Retinal pigment epithelial cell (primary cell): Measurements from ENCODE around the gene ARF6.
"Not testable (repeated sequence)": the region's sequence is repeated elsewhere in the genome, so short reads cannot be mapped to it uniquely, and the experiment has no call there.

Experiments
- DNase-seq: peaks from one replicate; pipeline ENCODE4 v3.0.0-alpha.2; 2010; ENCODE audit warnings: low read depth
- H3K4me3 ChIP-seq: 2 replicates; pipeline ENCODE4 v1.5.1; 2011; ENCODE audit warnings: mild to moderate bottlenecking, low read length, control low read depth, moderate library complexity
- CTCF ChIP-seq: conservative IDR thresholded peaks from 2 replicates; pipeline ENCODE4 v1.5.1; 2011; ENCODE audit warnings: low read depth, low read length, control low read depth, inconsistent platforms

ARF6 gene

DNA sequence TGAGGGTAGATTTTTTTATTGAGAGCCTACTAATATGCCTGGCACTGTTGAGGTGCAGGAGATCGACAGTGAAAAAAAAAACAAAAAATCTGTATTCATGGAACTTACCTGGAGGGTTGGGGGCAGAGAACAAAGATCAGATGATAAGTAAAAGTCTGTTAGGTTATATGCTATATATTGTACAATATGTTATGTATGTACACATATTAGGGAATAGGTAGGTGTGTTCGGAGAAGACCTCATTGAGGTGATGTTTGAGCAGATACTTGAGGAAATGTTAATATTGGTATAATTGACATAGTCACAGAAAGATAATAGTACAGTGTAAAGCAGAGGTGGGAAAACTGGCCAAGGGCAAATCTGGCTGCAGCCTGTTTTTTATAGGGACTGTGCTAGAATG lies 5.6 kb downstream of the ARF6 start:
- TF ChIP-seq CTCF, result no peak
- DNase-seq, result no peak
- H3K4me3 ChIP-seq, result no peak overlapping the region

DNA sequence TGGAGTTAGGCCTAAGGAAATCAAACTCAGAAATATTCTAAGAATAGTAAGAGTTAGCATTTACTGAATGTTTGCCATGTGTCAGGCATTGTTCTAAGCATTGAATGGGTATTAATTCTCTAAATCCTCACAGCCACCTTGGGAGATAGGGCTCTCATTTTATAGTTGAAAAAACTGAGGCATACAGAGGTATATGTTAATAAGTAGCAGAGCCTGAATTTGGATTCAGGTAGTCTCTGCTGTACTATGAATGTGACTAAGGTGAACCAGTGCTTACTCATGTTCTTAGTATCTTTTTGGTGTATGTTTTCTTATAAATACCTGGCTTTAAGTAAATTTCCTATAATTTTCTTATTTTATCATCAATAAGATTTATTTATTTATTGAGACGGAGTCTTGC lies 8.1 kb downstream of the ARF6 start:
- H3K4me3 ChIP-seq, result no peak overlapping the region
- no peak for TF ChIP-seq CTCF
- DNase-seq, result no peak

GRCh38 chr14:49902679-49903246 lies 9.9 kb downstream of the ARF6 start:
- not testable (repeated sequence) for H3K4me3 ChIP-seq, DNase-seq

GRCh38 chr14:49904270-49904669 lies 11.4 kb downstream of the ARF6 start:
- H3K4me3 ChIP-seq, result no peak overlapping the region
- TF ChIP-seq CTCF, result no peak
- no peak for DNase-seq

DNA sequence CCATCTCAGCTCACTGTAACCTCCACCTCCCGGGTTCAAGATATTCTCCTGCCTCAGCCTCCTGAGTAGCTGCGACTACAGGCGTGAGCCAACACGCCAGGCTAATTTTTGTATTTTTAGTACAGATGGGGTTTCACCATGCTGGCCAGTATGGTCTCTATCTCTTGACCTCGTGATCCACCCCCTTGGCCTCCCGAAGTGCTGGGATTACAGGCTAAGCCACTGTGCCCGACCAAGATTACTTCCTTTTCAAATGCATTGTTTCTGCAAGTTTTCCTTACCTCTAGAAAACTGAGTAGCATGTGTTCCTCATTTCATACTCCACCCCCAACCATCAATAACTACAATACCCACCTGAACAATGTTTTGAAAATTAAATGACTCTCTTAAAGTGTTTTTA lies 13.1 kb downstream of the ARF6 start:
- DNase-seq, result no peak
- no peak for TF ChIP-seq CTCF
- no peak overlapping the region for H3K4me3 ChIP-seq

DNA sequence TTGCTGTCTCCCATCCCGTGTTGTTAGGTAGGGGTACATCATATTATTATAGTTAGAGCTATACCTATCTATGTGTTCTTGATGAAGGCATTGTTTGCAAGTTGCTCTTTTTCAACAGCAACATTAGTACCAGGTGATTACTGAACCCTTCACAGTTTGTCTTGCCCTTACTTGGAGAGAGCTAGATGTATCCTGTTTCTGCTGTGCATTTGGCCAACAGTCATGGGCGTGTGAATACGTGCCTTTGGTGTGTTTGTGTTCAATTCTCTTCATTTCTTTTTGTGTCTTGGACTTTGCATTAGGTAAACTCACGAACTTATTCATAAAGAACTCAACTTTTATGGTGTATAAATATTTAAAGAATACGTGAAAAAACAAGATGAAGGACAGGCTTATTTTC lies 14.3 kb downstream of the ARF6 start:
- H3K4me3 ChIP-seq, result no peak overlapping the region
- TF ChIP-seq CTCF, result no peak
- no peak for DNase-seq

DNA sequence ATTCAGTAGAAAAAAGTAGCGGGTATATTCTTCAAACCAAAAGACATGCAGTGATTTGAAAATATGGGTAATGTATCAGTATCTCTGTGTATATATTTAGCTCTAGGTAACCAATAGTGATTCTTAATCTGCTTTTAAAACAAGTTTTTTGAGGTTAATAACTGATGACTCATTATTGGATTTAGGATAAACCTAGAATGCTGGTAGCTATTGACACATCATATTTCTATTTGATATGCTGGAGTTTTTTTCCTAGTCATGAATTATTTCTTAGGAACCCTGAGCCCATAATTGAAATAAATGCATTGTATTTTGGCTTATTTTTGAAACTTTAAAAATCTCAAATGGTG lies 15.5 kb downstream of the ARF6 start:
- no peak overlapping the region for H3K4me3 ChIP-seq
- no peak for TF ChIP-seq CTCF
- no peak for DNase-seq

DNA sequence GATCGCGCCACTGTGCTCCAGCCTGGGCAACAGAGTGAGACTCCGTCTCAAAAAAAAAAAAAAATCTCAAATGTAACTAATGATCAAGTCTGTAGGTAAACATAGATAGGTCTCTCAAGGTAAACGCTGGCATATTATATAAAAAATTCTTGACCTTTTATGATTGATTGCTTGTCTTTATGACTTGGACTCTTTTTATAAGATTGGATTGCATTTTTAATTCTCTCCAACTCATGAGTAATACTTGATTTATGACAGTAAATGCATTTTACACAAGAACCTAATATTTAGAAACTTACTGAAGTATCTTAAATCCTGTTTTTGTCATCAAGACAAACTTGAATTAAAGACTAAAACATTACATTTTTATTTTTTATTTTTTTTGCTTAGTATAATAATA lies 16.1 kb downstream of the ARF6 start:
- DNase-seq, result no peak
- TF ChIP-seq CTCF, result no peak
- H3K4me3 ChIP-seq, result no peak overlapping the region
